ENCODE measurements around the gene TAF1B.

The TAF1B gene

GRCh38 chr2:9808334-9809063, 34.8 kb upstream of the TAF1B start:
- DNase-seq: no peak

GRCh38 chr2:9809064-9809356, 34.3 kb upstream of the TAF1B start:
- no peak for DNase-seq

- DNase-seq: no peak
Measured at GRCh38 chr2:9809448-9810088, 33.7 kb upstream of the TAF1B start.

GRCh38 chr2:9811216-9811615, 32.1 kb upstream of the TAF1B start:
- no peak for DNase-seq

GRCh38 chr2:9811679-9812511, 31.4 kb upstream of the TAF1B start:
- no peak for DNase-seq

- no peak for DNase-seq
Measured at GRCh38 chr2:9812945-9813311, 30.3 kb upstream of the TAF1B start.

GRCh38 chr2:9813312-9814128, 29.8 kb upstream of the TAF1B start:
- DNase-seq: peak; percentile 14

GRCh38 chr2:9814129-9814868, 29.0 kb upstream of the TAF1B start:
- no peak for DNase-seq

- DNase-seq: no peak
Measured at GRCh38 chr2:9815076-9815475, 28.2 kb upstream of the TAF1B start.

- no peak for DNase-seq
Measured at GRCh38 chr2:9815844-9816279, 27.4 kb upstream of the TAF1B start.

- DNase-seq: no peak
Measured at GRCh38 chr2:9818097-9818496, 25.2 kb upstream of the TAF1B start.

- DNase-seq: no peak
Measured at GRCh38 chr2:9819551-9819950, 23.7 kb upstream of the TAF1B start.

GRCh38 chr2:9820020-9820973, 23.0 kb upstream of the TAF1B start:
- no peak for DNase-seq

GRCh38 chr2:9821805-9822445, 21.3 kb upstream of the TAF1B start:
- no peak for DNase-seq

- no peak for DNase-seq
Measured at GRCh38 chr2:9824441-9824840, 18.8 kb upstream of the TAF1B start.

GRCh38 chr2:9824956-9825720, 18.1 kb upstream of the TAF1B start:
- DNase-seq: no peak

GRCh38 chr2:9826208-9826607, 17.1 kb upstream of the TAF1B start:
- no peak for DNase-seq

GRCh38 chr2:9830685-9831410, 12.4 kb upstream of the TAF1B start:
- no peak for DNase-seq

- DNase-seq: no peak
Measured at GRCh38 chr2:9831670-9832069, 11.6 kb upstream of the TAF1B start.
